NCI-H82 (cell line): Measurements from ENCODE around the gene ELF1.
"Not testable (repeated sequence)": the region's sequence is repeated elsewhere in the genome, so short reads cannot be mapped to it uniquely, and the experiment has no call there.

Source experiments
- DNase-seq: peaks from one replicate; lab custom pipeline; 2025; lab: John Stamatoyannopoulos, UW

Gene ELF1

GRCh38 chr13:40932252-40932651 lies 86.9 kb downstream of the ELF1 start:
- no peak for DNase-seq

GRCh38 chr13:40931719-40932118 lies 87.4 kb downstream of the ELF1 start:
- no peak for DNase-seq

- DNase-seq = not testable (repeated sequence)
These were observed 89.2 kb downstream of the ELF1 start for GRCh38 chr13:40929883-40930282.

- DNase-seq = no peak
These were observed 90.1 kb downstream of the ELF1 start for GRCh38 chr13:40928980-40929379.

- no peak for DNase-seq
These were observed 91.2 kb downstream of the ELF1 start for GRCh38 chr13:40927929-40928328.

- DNase-seq = no peak
These were observed 95.2 kb downstream of the ELF1 start for GRCh38 chr13:40923867-40924266.

GRCh38 chr13:40922437-40923040 lies 96.6 kb downstream of the ELF1 start:
- peak; percentile 10 for DNase-seq

GRCh38 chr13:40920826-40921225 lies 98.3 kb downstream of the ELF1 start:
- DNase-seq = no peak

- not testable (repeated sequence) for DNase-seq
These were observed 99.2 kb downstream of the ELF1 start for GRCh38 chr13:40919901-40920300.

GRCh38 chr13:40916207-40916998 lies 102.7 kb downstream of the ELF1 start:
- DNase-seq = no peak

GRCh38 chr13:40914863-40915262 lies 104.3 kb downstream of the ELF1 start:
- DNase-seq = not testable (repeated sequence)

GRCh38 chr13:40911341-40911740 lies 107.8 kb downstream of the ELF1 start:
- no peak for DNase-seq

GRCh38 chr13:40910324-40911050 lies 108.6 kb downstream of the ELF1 start:
- no peak for DNase-seq

GRCh38 chr13:40909541-40910200 lies 109.4 kb downstream of the ELF1 start:
- not testable (repeated sequence) for DNase-seq

- no peak for DNase-seq
These were observed 110.6 kb downstream of the ELF1 start for GRCh38 chr13:40908546-40908945.

GRCh38 chr13:40901032-40901431 lies 118.1 kb downstream of the ELF1 start:
- DNase-seq = not testable (repeated sequence)

- DNase-seq = not testable (repeated sequence)
These were observed 118.5 kb downstream of the ELF1 start for GRCh38 chr13:40900568-40900967.

GRCh38 chr13:40897053-40897452 lies 122.1 kb downstream of the ELF1 start:
- DNase-seq = no peak

GRCh38 chr13:40895227-40896184 lies 123.6 kb downstream of the ELF1 start:
- no peak for DNase-seq

- DNase-seq = not testable (repeated sequence)
These were observed 125.5 kb downstream of the ELF1 start for GRCh38 chr13:40893573-40893972.

- DNase-seq = peak; percentile 60
These were observed 133.1 kb downstream of the ELF1 start for GRCh38 chr13:40886017-40886416.
